OCI-LY1 (cell line): Measurements from ENCODE around the gene FGD1.
"Not testable (repeated sequence)": the region's sequence is repeated elsewhere in the genome, so short reads cannot be mapped to it uniquely, and the experiment has no call there.

ENCODE experiments used
- H2AFZ ChIP-seq: fragments of 200-600 bp; sonication (generic), shearing (Covaris generic); 2 replicates; pipeline ENCODE4 v1.6.0; 2014; ENCODE audit warnings: antibody characterized with exemption, mild to moderate bottlenecking, low read length
- H3F3A ChIP-seq: fragments of 200-600 bp; sonication (generic), shearing (Covaris generic); 2 replicates; pipeline ENCODE4 v1.6.0; 2014; ENCODE audit warnings: mild to moderate bottlenecking, antibody characterized with exemption, low read length, moderate library complexity; ENCODE audit not compliant: insufficient read depth
- H3K27ac ChIP-seq: fragments of 200-600 bp; sonication (generic); 2 replicates; pipeline ENCODE4 v1.5.1; 2014; ENCODE audit warnings: low read length, mixed run types, mild to moderate bottlenecking, low read depth; ENCODE audit not compliant: poor library complexity, severe bottlenecking
- H3K27me3 ChIP-seq: fragments of 200-600 bp; sonication (generic); 2 replicates; pipeline ENCODE4 v1.6.0; 2014; ENCODE audit warnings: antibody characterized with exemption, mild to moderate bottlenecking, low read length, moderate library complexity; ENCODE audit not compliant: insufficient read depth
- H3K36me3 ChIP-seq: fragments of 200-600 bp; sonication (generic); 2 replicates; pipeline ENCODE4 v1.6.1; 2014; ENCODE audit warnings: mild to moderate bottlenecking, antibody characterized with exemption, low read length, moderate library complexity, mixed read lengths; ENCODE audit not compliant: insufficient read depth
- H3K4me1 ChIP-seq: fragments of 200-600 bp; sonication (generic); 2 replicates; pipeline ENCODE4 v1.5.1; 2014; ENCODE audit warnings: mild to moderate bottlenecking, low read length, moderate library complexity; ENCODE audit not compliant: insufficient read depth, severe bottlenecking
- H3K4me2 ChIP-seq: fragments of 200-600 bp; sonication (generic), shearing (Covaris generic); 2 replicates; pipeline ENCODE4 v1.6.1; 2014; ENCODE audit warnings: low read length
- H3K4me3 ChIP-seq: fragments of 200-600 bp; sonication (generic); 2 replicates; pipeline ENCODE4 v1.5.1; 2014; ENCODE audit warnings: low read length, low read depth, mild to moderate bottlenecking, mixed read lengths; ENCODE audit not compliant: poor library complexity, severe bottlenecking
- H3K79me2 ChIP-seq: fragments of 200-600 bp; shearing (Covaris generic); 2 replicates; pipeline ENCODE4 v1.6.1; 2016; ENCODE audit warnings: mixed run types, low read length, mixed read lengths; ENCODE audit not compliant: insufficient read depth
- H3K9ac ChIP-seq: fragments of 200-600 bp; sonication (generic), shearing (Covaris generic); 2 replicates; pipeline ENCODE4 v1.6.1; 2014; ENCODE audit warnings: mild to moderate bottlenecking, low read length, mixed read lengths
- H3K9me2 ChIP-seq: fragments of 200-600 bp; sonication (generic), shearing (Covaris generic); 2 replicates; pipeline ENCODE4 v1.6.1; 2014; ENCODE audit warnings: low read depth, mild to moderate bottlenecking, low read length, mixed read lengths
- H3K9me3 ChIP-seq: fragments of 200-600 bp; shearing (Covaris generic); 2 replicates; pipeline ENCODE4 v1.6.1; 2014; ENCODE audit warnings: low read length, mixed read lengths
- H4K20me1 ChIP-seq: fragments of 200-600 bp; sonication (generic), shearing (Covaris generic); 2 replicates; pipeline ENCODE4 v1.6.0; 2016; ENCODE audit warnings: mild to moderate bottlenecking, low read length; ENCODE audit not compliant: insufficient read depth
- CTCF ChIP-seq: fragments of 200-600 bp; sonication (generic), shearing (Covaris generic); IDR thresholded peaks from 2 replicates; pipeline ENCODE4 v1.5.1; 2017; ENCODE audit warnings: mild to moderate bottlenecking, antibody characterized with exemption, low read length, moderate library complexity, mixed read lengths
- EZH2 ChIP-seq: fragments of 200-600 bp; sonication (generic), shearing (Covaris generic); IDR thresholded peaks from 2 replicates; pipeline ENCODE4 v1.8.0; 2017; ENCODE audit warnings: borderline replicate concordance, mixed run types, mild to moderate bottlenecking, antibody characterized with exemption, low read length, moderate library complexity, mixed read lengths

FGD1 gene

GRCh38 chrX:54494989-54495813 is 833 bp downstream of the FGD1 start:
- TF ChIP-seq CTCF (no peak), EZH2 (no peak)
- no peaks in the 10 kb centered on the region for H3K4me1 ChIP-seq
- peak overlapping the region; percentile 60 for H3K4me2 ChIP-seq
- H3K4me3 ChIP-seq: peak overlapping the region; percentile 50
- no peaks in the 10 kb centered on the region for H3F3A ChIP-seq
- H3K27me3 ChIP-seq: no peaks in the 10 kb centered on the region
- no peaks in the 10 kb centered on the region for H3K9me3 ChIP-seq
- no peaks in the 10 kb centered on the region for H3K79me2 ChIP-seq
- no peaks in the 10 kb centered on the region for H4K20me1 ChIP-seq
- H2AFZ ChIP-seq: no peak overlapping the region
- no peaks in the 10 kb centered on the region for H3K36me3 ChIP-seq
- H3K9ac ChIP-seq: no peak overlapping the region
- no peaks in the 10 kb centered on the region for H3K9me2 ChIP-seq
- no peak overlapping the region for H3K27ac ChIP-seq

GRCh38 chrX:54494166-54494988 is 1.7 kb downstream of the FGD1 start:
- Histone ChIP-seq H3K79me2 (no peaks in the 10 kb centered on the region), H4K20me1 (no peaks in the 10 kb centered on the region), H3K9me3 (no peaks in the 10 kb centered on the region), H3K9me2 (no peaks in the 10 kb centered on the region), H3K36me3 (no peaks in the 10 kb centered on the region), H3K4me2 (no peak overlapping the region), H2AFZ (no peak overlapping the region), H3K4me1 (no peaks in the 10 kb centered on the region), H3K4me3 (no peak overlapping the region), H3K9ac (no peak overlapping the region), H3K27me3 (no peaks in the 10 kb centered on the region), H3K27ac (no peak overlapping the region), H3F3A (no peaks in the 10 kb centered on the region)
- TF ChIP-seq EZH2: no peak
- no peak for TF ChIP-seq CTCF

- Histone ChIP-seq H3K27me3 (no peaks in the 10 kb centered on the region), H3K9ac (no peak overlapping the region), H3K4me2 (no peak overlapping the region), H3K9me2 (no peaks in the 10 kb centered on the region), H3K36me3 (no peaks in the 10 kb centered on the region), H3F3A (no peaks in the 10 kb centered on the region), H3K4me3 (no peak overlapping the region), H2AFZ (no peak overlapping the region), H3K4me1 (no peaks in the 10 kb centered on the region), H3K9me3 (no peaks in the 10 kb centered on the region), H3K79me2 (no peaks in the 10 kb centered on the region), H4K20me1 (no peaks in the 10 kb centered on the region), H3K27ac (no peak overlapping the region)
- TF ChIP-seq EZH2 (no peak), CTCF (no peak)
These were observed 3.7 kb downstream of the FGD1 start for GRCh38 chrX:54492340-54492739.

GRCh38 chrX:54489819-54490218 is 6.2 kb downstream of the FGD1 start:
- not testable (repeated sequence) for H4K20me1 ChIP-seq, H3K4me2 ChIP-seq, H3K27me3 ChIP-seq, H3K9me3 ChIP-seq, H3K79me2 ChIP-seq, H3K4me1 ChIP-seq, H3K36me3 ChIP-seq, H2AFZ ChIP-seq, H3F3A ChIP-seq, H3K4me3 ChIP-seq, H3K27ac ChIP-seq, H3K9ac ChIP-seq, H3K9me2 ChIP-seq
